ENCODE results near the gene RNF130.

The RNF130 gene

DNA sequence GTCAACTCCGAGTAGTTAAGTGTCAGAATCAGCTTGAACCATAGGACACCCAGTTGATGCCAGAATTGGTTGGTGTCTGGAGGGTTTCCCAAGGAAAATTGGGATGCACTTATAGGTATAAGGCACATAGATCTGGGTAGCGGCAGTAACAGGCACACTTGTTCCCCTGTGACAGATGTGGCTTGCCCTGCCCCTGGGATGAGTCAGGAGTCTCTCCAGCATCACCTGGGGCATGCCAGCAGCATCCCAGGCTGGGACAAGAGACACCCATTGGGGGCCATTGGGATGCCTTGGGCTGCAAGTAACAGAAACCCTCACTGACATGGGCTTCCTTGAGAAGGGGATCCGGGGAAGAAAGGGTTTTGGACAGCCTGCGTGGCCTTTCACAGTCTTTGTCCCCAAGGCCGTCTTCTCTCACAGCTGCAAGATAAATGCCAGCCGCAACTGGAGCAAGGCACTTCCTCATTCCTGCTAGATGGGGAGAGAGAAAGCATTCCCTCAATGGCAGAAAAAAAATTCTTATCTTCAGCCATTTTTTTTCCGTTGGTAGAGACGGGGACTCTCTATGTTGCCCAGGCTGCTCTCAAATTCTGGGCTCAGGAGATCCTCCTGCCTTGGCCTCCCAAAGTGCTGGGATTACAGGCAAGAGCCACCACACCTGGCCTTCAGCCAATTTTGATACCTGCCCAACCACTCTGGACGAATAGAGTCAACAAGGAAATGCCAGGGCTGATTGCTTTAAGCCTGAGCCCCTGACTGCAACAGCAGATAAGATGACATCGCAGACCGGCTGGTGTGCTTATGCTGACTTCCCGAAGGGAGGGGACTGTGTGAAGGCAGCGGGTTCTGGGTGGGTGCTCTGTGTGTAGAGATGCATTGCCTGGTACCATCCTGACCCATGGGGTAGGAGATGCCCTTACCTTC is 13.3 kb upstream of the RNF130 start:
- no peak for DNase-seq

DNA sequence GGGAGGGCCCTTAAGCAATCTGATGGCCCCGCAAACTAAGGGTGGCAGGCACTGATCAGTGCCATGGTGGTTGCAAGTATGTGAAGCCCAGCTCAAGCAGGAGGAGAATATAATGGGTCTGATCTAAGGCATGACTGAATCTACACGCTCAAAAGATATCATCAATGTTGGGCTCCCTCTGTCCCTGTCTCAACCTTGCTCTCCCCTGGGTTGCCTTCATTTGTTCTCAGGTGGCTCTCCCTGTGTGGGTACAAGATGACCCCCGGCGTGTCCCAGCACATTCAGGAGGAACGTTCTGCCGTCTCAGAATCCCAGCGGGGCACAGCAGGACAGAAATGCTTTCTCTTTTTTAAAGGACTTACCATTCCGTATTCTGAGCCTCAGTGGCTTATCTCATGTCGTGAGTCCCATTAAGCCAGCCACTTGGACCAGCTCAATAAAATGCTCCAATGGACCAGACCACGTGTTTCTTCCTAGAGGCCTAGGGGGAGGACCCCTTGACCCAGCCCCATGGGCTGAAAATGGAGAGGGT is 12.0 kb upstream of the RNF130 start:
- no peak for DNase-seq

DNA sequence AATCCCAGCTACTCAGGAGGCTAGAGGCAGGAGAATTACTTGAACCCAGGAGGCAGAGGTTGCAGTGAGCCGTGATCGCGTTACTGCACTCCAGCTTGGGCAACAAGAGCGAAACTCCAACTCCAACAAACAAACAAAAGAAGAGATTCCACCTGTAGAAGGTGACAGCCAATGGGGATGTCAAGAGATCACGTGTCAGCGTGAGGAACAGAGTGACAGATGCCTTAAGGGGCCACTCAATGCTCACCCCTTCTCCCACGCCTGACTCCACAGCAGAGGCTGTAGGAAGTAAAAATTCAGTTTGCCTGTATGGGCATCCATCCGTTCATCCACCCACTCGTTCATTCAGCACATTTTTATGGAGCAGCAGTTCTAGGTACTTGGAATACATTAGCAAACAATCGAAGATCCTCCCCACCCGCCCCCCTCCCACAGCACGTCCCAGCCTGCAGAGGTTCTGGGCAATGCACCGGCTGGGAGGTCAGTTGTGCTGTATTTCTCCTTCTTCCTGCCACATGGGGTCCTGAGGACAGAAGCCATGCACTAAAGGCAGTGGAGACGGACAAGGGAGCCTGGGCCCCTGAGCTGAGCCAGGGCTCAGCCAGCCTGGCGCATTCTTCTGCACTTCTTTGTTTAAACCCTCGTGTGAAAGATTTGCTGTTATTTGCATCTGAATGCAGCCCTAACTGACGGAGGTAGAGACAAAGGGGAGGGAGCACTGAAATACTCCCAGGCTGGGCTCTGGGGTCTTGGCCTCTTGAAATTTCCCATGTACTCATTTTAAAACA is 11.3 kb upstream of the RNF130 start:
- no peak for DNase-seq

DNA sequence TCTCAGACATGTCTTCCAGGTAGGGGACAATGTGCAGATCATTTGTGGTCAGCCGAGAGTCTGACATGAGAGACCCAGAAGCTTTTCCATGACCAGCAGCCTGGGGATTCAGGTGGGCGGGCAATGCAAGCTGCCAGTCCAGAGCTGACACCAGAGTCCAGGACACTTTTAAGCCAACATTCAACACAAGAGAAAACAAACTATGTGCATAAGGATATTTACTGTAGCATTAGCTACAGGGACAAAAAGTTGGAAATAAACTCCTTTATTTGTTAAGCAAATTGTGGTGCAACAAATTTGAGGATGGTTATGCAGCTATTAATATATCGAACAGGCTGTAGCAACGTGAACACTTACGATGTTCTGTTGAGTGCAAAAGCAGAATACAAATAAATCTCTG is 9.9 kb upstream of the RNF130 start:
- no peak for DNase-seq

DNA sequence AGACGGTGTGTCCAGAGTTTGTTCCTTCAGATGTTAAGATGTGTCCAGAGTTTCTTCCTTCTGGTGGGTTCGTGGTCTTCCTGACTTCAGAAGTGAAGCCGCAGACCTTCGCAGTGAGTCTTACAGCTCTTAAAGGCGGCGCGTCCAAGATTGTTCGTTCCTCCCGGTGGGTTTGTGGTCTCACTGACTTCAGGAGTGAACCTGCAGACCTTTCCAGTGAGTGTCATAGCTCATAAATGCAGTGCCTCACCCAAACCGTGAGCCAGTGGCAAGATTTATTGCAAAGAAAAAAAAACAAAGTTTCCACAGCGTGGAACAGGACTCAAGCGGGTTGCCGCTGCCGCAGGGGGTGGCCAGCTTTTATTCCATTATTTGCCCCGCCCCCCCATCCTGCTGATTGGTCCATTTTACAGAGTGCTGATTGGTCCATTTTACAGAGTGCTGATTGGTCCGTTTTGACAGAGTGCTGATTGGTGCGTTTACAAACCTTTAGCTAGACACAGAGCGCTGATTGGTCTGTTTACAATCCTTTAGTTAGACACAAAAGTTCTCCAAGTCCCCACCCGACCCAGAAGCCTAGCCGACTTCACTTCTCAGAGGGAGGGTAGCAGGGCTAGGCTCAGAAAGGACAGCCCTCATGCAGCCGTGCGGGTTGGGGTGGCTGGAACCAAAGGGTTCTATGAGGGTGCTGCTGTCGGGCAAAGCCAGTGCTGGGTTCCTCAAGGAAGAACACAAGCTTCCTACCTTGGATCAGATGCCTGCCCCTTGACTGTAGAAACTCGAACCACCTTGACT is 9.1 kb upstream of the RNF130 start:
- DNase-seq = peak; percentile 48

DNA sequence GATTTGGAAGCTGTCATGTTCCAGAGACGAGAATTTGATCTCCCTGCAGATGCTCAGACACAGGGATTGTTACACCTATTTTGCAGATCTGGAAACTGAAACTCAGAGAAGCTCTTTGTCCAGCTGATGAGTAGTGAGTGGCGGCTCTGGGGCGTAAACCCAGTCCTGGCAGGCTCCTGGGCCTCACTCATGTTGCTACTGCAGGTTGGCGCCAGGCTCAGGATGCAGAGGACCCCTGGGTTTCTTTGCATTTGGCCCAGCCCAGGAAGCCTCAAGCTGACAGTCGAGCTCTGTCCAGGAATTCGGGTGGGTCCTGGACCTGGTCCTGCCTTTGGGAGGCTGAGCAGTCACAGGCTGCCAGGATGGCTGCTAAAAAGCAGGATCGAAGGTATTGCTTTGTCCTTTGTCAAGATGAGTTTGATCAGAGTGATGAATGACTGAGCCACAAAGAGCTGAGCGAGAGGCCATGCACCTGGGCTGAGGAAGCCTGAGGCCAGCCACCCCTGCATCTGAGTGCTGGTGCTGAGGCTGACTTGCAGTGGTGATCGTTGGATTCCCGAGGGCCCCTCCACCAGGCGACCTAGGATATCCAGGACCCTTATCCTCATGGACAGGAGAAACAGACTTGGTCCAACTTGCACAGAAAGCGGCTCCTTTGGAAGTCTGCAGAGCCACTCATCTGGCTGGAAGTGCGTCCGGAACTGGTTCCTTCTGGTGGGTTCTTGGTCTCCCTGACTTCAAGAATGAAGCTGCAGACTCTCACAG is 8.3 kb upstream of the RNF130 start:
- DNase-seq = no peak

DNA sequence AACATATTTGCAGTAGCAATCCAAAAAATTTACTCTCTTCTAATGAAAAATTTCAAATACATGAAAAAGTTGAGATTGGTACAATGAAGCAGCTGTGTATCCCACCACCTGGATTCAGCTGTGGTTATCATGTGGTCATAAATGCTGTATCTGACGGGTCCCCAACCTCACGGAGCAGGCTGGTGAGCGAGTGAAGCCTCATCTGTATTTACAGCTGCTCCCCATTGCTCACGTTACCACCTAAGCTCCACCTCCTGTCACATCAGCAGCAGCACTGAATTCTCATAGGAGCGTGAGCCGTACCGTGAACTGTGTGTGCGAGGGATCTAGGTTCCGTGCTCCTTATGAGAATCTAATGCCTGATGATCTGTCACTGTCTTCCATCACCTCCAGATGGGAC is 6.8 kb upstream of the RNF130 start:
- no peak for DNase-seq

DNA sequence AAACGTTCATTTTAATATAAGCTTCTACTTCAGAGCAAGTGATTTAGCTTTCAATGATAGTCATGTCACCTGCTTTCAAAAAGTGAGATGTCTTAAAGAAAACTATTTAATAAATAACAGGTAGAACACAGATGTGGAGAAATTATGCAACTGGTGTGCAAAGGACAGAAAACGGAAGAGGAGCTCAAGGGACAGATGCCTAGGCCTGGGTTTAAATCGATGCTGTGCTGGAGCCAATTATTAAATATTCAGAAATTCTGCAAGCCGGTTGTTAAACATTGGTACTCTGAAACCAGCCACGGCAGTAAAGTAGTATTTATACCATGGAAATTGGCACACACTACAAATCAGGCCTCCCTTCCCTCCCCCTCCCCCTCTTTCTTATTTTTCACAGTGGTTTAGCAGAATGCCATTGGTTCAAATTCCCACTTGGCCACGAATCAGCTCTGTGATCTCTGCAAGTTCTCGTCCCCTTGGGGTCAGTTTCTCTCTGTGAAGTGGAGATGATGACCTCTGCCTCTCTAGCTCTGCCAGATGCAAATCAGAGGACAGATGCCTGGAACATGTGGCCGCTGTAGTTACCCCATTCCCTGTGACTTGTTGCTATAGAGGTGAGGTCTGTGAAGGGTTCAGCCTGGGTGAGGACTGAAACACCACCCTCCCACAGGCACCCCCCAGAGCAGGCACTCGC is 6.2 kb upstream of the RNF130 start:
- DNase-seq = no peak

DNA sequence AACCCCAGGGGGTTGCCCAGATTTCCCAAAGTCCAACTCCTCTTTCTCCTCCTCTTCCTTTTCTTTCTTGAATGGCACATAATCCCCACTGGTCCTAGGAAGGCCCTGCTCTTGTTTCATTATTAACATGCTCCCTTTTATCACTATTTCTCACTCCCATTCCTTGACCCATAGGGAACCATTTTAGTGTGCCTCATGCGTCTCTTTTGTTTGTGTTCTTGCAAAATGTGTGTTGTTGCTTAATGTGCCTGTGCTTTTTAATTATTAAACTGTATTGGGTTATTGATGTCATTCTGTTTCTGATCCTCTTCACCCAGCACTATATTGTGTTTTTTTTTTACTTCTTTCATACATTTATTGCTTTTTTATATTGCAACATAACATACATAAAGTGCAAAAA is 4.1 kb upstream of the RNF130 start:
- no peak for DNase-seq

DNA sequence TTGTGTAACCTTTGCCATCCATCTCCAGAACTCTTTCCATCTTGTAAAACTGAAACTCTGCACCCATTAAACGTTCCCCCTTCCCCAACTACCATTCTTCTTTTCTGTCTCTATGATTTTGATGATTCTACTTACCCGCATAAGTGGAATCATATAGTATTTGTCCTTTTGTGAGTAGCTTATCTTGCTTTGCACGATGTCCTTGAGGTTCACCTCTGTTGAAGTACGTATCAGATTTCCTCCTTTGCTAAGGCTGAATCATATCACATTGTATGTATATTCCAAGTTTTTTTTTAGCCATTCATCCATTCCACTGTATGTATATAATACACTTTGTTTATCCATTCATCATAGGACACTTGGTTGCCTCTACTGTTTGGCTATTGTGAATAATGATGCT is 2.9 kb upstream of the RNF130 start:
- DNase-seq = no peak

DNA sequence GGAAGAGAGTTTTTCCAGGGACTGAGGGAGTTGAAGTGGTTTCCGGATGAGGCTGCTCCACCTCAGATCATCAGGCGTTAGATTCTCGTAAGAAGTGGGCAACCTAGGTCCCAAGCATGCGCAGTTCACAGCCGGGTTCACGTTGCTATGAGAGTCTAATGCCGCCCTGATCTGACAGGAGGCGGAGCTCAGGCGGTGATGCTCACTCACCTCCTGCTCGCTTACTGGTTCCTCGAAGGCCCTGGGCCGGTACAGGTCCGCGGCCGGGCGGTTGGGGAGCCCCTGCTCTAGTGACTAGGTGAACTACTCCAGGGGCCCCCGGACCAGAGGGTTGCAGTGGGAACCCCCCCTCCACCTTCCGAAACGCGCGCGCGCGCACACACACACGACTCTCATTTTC is 997 bp upstream of the RNF130 start:
- peak; percentile 21 for DNase-seq

DNA sequence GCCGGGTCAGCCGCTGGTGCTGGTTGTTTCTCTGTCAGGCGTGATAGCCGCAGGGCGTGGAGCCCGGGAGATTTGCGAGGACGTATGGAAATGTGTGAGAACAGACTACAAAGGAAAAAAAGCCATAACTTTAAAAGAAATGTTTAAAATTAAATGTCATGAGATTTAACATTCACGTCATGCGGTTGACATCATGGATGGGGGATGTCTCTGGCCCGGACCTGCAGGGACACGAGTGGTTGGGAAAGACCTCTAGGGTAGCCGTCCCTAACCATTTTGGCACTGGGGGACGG is 643 bp upstream of the RNF130 start:
- no peak for DNase-seq

DNA sequence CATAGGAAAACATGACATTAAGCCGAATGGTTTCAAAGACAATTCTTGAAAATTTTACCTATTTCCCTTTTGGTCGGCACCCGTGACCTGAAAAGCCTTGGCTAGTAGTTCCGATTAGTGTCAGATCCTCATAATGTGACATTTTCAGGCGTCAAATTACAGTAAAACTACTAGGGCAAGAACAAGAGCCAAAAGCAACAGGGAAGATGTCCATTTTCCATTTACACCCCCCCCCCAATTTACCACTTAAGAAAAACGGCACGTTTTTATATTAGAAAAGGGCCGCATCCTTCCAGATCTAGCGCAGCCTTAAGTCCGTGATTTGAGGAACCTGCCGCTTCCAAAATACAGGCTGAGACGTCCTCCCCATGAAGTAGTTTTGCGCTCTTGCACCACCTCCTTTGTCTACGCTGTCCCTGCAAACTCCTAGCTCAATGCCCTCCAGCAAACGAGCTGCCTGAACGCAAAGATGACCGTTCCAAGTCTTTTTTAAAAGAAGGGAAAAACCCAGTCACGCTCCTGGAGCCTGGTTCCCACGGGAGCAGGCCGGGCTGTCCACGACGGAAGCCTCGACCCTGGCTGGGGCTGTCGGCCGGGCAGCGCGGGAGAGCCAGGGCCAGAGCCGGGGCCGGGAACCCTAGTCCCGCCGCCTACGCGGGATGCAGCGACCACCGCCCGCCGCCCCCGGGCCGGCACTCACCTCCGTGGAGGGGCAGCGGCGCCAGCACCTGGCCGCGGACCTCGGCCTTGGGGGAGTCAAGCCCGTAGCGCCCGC is 616 bp downstream of the RNF130 start:
- DNase-seq = peak; percentile 40

DNA sequence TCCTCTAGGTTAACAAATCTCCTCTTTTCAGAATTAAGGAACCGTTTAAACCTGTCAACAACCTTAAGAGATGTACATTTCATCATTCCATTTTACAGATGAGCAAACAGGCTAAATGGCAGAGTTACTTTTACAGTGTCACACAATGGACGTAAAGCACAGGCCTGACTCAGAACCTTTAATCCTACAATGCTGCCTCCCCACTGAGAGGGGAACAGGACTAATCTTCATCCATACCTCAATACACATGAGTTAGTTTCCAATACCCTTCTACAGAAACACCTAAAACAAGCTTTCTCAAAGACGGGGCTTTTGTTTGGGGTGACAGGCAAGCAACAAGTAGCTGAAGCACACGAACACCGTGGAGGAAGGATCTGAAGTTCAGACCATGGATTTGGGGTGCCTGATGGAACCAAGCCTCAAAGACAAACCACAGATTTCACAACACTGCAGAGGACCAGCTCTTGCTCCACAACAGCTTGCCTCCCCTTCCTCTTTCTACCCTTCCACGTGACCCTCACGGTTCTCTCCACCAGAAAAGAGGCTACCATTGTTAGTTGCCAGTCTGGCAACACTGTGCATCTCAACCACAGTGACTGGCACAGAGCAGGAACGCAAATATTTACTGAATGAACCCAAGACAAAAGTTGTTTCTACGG is 1.8 kb downstream of the RNF130 start:
- DNase-seq = no peak

DNA sequence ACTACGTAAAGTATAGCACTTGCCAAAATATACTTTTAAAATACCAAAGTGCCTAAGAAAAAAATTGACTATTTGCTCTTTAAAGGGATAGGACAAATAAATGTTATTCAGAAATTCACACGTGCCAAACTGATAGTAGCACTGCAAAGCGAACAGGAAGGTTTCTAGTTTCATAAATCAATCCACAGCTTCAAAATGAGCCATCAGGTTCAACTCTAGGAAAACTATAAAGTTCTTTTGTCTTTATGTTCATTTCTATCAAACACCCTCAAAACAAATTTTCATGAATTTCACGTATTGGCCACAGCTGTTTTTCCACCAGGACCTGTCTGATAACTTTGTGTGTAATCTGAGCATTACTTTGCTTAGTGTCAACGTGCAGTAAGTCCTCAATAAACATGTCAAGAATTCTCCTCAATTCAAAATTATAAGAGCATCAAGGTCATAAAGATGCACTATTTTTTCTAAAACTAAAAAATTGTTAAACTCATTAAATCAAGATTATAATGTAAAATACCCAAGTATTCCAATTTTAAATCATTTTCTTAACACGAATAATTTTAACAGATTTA is 3.0 kb downstream of the RNF130 start:
- DNase-seq = no peak

DNA sequence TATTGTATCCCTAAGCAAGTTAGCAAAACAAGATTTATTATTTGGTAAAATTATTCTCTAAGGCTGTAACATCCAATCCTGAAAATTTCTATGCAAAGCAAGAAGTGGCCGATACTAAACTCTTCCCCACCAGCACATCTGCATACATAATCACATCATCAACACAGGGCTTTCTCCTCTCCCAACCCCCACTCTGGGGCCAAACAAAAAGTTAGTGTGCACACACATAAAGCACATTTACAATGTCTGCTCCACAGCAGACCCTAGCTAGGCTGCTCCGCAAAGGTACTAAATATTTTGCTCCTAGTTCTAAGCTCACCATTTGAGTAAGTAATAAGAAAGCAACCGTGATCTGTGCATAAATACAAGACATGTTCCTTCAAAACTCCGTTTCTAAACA is 3.6 kb downstream of the RNF130 start:
- DNase-seq = no peak

DNA sequence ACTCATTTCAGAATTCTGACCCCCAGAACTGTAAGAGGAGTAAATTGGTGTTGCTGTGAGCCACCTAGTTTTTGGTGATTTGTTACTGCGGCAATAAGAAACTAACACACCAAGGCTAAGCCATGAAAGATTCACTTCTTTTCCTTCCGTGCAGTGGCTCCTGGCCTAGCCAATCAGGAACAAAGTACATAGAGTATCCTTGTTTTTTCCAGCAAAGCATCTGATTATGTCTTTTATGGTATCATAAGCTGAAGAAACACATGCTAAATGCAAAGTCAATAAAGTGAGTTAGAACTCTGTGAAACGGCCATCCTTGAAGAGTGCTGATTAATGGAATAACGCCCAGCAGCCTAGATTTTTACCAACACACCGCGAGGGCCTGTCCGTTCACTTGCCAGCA is 11.4 kb downstream of the RNF130 start:
- DNase-seq = no peak

DNA sequence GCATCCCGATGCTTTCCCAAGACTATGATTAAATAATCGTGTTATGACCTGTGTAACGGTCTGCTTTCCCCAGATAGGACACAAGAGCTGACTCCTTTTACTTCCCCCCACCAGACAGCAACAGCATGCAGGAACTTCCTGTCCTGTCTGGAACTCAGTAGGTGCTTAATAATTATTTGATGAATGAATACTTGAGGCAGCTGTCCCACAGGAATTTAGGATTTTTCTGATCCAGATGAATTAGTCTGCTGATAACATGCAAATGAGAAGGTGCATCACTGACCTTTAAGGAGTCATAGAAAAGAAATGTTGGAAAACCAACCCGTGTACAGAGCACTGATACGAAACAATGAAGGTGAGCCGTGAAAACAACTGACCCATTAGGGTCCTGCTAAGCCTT is 12.2 kb downstream of the RNF130 start:
- DNase-seq = no peak

DNA sequence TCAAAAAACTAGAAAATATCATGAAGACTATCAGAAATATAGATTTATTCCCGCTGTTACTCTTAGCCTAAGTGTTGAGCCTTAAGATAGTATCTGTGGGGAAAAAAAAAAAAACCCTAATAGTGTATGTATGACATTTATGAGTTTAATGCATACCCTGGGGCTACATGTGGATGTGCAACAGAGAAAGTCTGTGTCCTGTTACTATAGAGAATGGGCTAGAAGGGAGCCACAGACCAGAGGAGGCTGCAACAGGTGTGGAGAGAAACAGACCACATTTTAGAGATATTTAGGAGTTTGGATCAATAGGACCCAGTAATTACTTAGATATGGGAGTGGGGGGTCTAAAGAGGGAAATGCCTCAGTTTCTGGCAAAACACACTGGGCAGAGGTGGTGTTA is 15.4 kb downstream of the RNF130 start:
- no peak for DNase-seq

DNA sequence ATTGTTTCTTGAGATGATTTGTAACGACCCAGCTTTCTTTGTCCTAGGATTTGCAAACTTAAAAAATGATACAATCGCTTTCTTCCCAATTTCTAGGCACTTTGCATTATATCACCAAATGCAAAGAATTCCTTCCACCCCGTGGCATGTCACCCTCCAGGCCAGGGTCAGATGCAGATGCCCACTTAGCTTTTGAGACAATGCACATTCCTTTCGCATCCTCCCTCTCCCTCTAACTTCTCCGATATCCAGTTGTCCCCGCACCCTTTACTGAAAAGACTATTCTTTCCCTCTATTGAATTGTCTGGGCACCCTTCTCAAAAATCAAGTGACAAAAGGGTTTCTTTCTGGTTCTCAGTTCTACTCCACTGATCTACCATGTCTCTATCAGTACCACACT is 17.3 kb downstream of the RNF130 start:
- no peak for DNase-seq

All from CD4-positive, alpha-beta T cell treated with Interleukin-17A for 4 hours (primary cell).